ENCODE measurements around the gene NTM. TPM values are rescaled to one million over a fixed set of nuclear protein-coding genes. Genes with fewer than 3 reads are reported as not detected.
A peak's percentile ranks its signal among the peaks of the same experiment; 100 is the strongest.

The NTM gene
- total RNA-seq, 4 donors from 2014 or later, result 0.21 to 3.2 (median 0.84) TPM

GRCh38 chr11:132072044-132072857 is 701.8 kb downstream of the NTM start:
- no peak for TF ChIP-seq POLR2A (IDR thresholded peaks at IDR 0.05)
- TF ChIP-seq, protein P1, sequence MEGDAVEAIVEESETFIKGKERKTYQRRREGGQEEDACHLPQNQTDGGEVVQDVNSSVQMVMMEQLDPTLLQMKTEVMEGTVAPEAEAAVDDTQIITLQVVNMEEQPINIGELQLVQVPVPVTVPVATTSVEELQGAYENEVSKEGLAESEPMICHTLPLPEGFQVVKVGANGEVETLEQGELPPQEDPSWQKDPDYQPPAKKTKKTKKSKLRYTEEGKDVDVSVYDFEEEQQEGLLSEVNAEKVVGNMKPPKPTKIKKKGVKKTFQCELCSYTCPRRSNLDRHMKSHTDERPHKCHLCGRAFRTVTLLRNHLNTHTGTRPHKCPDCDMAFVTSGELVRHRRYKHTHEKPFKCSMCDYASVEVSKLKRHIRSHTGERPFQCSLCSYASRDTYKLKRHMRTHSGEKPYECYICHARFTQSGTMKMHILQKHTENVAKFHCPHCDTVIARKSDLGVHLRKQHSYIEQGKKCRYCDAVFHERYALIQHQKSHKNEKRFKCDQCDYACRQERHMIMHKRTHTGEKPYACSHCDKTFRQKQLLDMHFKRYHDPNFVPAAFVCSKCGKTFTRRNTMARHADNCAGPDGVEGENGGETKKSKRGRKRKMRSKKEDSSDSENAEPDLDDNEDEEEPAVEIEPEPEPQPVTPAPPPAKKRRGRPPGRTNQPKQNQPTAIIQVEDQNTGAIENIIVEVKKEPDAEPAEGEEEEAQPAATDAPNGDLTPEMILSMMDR (IDR thresholded peaks at IDR 0.05), result no peak
- H3K27me3 ChIP-seq, result no peaks in the 10 kb centered on the region
- intact Hi-C loops (cut with DNase I), result no loop called here
- peaks cover 0 to 10% (median 4%) of the 10 kb centered on the region in 3 donors for H3K4me1 ChIP-seq
- 18 to 39% methylated on average over 6 of the region's 6 CpGs for WGBS, 2 donors
- no peak for DNase-seq
- H3K27ac ChIP-seq, result peak overlapping the region in 3 of 4 donors; percentile 19 to 75 (median 63)
- H3K4me3 ChIP-seq, result no peak overlapping the region
- peaks cover 0 to 4% (median 0%) of the 10 kb centered on the region in 3 donors for H3K9me3 ChIP-seq
- H3K36me3 ChIP-seq, result no peaks in the 10 kb centered on the region

- Histone ChIP-seq H3K27ac (peak overlapping the region in 2 of 4 donors; percentile 63 to 75), H3K9me3 (peaks cover 0 to 4% (median 0%) of the 10 kb centered on the region in 3 donors), H3K36me3 (no peaks in the 10 kb centered on the region), H3K4me1 (peaks cover 0 to 10% (median 4%) of the 10 kb centered on the region in 3 donors), H3K4me3 (no peak overlapping the region), H3K27me3 (no peaks in the 10 kb centered on the region)
- intact Hi-C loops (cut with DNase I), result no loop called here
- DNase-seq, result no peak
- no peak for TF ChIP-seq POLR2A (IDR thresholded peaks at IDR 0.05)
- TF ChIP-seq, protein P1 (IDR thresholded peaks at IDR 0.05), result no peak
- WGBS, 2 donors, result 32 to 59% methylated on average over 2 to 3 of the region's 3 CpGs
Observed at GRCh38 chr11:132072858-132073211, 702.4 kb downstream of the NTM start.

GRCh38 chr11:132073787-132074186 is 703.4 kb downstream of the NTM start:
- peaks cover 0 to 4% (median 0%) of the 10 kb centered on the region in 3 donors for H3K9me3 ChIP-seq
- no peaks in the 10 kb centered on the region for H3K27me3 ChIP-seq
- 44 to 64% methylated on average over 1 of the region's 1 CpG for WGBS, 2 donors
- TF ChIP-seq, protein P1 (IDR thresholded peaks at IDR 0.05), result no peak
- no peak for TF ChIP-seq POLR2A (IDR thresholded peaks at IDR 0.05)
- DNase-seq, result no peak
- no peak overlapping the region for H3K4me3 ChIP-seq
- intact Hi-C loops (cut with DNase I), result no loop called here
- H3K4me1 ChIP-seq, result peaks cover 0 to 10% (median 4%) of the 10 kb centered on the region in 3 donors
- no peaks in the 10 kb centered on the region for H3K36me3 ChIP-seq
- H3K27ac ChIP-seq, result no peak overlapping the region

GRCh38 chr11:132075447-132075846 is 705.0 kb downstream of the NTM start:
- no peak overlapping the region for H3K27ac ChIP-seq
- no peaks in the 10 kb centered on the region for H3K9me3 ChIP-seq
- 22 to 26% methylated on average over 1 of the region's 1 CpG for WGBS, 2 donors
- H3K4me1 ChIP-seq, result peaks cover 0 to 10% (median 4%) of the 10 kb centered on the region in 3 donors
- peaks cover 0 to 3% (median 0%) of the 10 kb centered on the region in 4 donors for H3K27me3 ChIP-seq
- H3K4me3 ChIP-seq, result no peak overlapping the region
- H3K36me3 ChIP-seq, result no peaks in the 10 kb centered on the region
- DNase-seq, result no peak
- intact Hi-C loops (cut with DNase I), result no loop called here
- TF ChIP-seq, protein P1 (IDR thresholded peaks at IDR 0.05), result no peak
- TF ChIP-seq POLR2A (IDR thresholded peaks at IDR 0.05), result no peak

DNA sequence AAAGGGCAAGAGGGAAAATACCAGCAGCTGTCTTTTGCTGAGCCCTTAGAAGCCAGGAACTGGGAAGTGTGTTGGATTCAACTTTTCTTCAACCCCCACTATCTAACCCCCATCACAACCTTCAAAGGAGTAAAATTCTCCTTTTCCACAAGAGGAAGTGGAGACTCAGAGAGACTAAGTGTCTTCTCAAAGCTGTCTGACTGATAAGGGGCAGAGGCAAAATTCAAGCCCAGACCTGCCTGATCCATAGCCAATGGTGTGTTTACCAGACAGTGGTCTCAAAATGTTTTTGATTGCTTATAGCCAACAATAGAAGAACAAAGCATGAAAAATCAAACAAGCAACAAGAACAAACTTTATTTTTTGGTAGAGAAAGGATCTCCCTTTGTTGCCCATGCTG is 707.0 kb downstream of the NTM start:
- intact Hi-C loops (cut with DNase I), result no loop called here
- Histone ChIP-seq H3K27ac (no peak overlapping the region), H3K9me3 (peaks cover 0 to 3% (median 3%) of the 10 kb centered on the region in 3 donors), H3K4me3 (no peak overlapping the region), H3K36me3 (no peaks in the 10 kb centered on the region), H3K27me3 (peaks cover 0 to 3% (median 0%) of the 10 kb centered on the region in 4 donors), H3K4me1 (peaks cover 0 to 4% (median 4%) of the 10 kb centered on the region in 3 donors)
- DNase-seq, result no peak
- TF ChIP-seq, protein P1 (IDR thresholded peaks at IDR 0.05), result no peak
- no peak for TF ChIP-seq POLR2A (IDR thresholded peaks at IDR 0.05)

Data from esophagus squamous epithelium (tissue), 5 donors.